ENCODE results near the gene IPO4. TPM values are rescaled to one million over a fixed set of nuclear protein-coding genes. Genes with fewer than 3 reads are reported as not detected.

The IPO4 gene
- total RNA-seq, 2 experiments from 2014 or later, result 73.4 to 73.7 TPM

DNA sequence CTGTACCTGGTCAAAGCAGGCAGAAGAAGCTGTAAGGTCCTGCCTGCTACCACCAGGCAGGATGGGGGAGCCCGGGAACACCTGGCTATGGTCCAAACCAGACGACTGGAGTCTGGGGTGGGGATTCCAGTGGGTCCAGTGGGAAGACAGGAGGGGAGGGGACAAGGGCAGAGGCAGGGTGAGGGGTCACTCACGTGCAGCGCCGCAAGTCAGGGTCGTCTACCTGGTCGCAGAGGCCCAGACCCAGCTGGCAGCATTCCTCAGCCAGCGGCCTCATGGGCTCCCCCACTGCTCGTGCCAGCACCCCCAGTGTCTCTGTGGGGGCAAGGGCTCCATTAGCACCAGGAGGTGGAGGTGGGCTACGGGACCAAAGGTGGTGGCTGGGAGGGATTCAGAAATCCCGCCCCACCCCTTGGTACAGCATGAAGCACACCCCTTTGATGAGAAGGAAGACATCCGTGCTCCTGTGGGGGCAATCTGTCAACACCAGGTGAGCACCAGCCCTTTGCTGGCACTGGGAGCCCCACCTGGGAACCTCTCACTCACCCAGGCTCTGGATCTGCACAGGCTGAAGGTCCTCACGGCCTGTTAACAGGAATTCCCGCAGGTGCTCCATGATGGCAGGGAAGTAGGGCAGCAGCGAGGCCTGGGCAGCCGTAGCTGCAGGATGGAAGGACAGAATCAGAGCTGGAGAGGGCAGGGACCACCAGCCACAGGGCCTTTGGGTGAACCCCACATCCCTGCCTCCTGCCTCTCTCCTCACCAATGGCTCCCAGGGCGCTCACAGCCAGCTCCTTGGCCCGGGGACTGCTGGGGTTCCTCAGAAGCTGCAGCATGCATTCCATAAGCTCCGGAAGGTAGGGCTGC is 4.3 kb downstream of the IPO4 start:
- peaks cover 22% of the 10 kb centered on the region for H3K4me1 Mint-ChIP-seq
- H3K4me3 Mint-ChIP-seq, result no peak overlapping the region
- no peaks in the 10 kb centered on the region for H3K27me3 Mint-ChIP-seq
- DNase-seq (no peak), ATAC-seq (no peak)
- CTCF ChIA-PET, result interaction anchor here (0.6 to 2.5 kb wide), 4 partner anchors 23 to 618 kb away, joined by 3 to 7 read pairs (median 4); partner anchors contain the start of genes CIDEB and IRF9
- intact Hi-C loops (cut with DNase I, micrococcal nuclease), result no loop called here
- no peak overlapping the region for H3K27ac Mint-ChIP-seq
- POLR2A ChIA-PET, result interaction anchor here (0.6 kb wide), 2 partner anchors 28 to 46 kb away, joined by 3 to 8 read pairs; no protein-coding TSS in a partner anchor
- peaks cover 36% of the 10 kb centered on the region for H3K36me3 Mint-ChIP-seq (ENCODE audit: low read depth)
- no peaks in the 10 kb centered on the region for H3K9me3 Mint-ChIP-seq (ENCODE audit: low read depth)

DNA sequence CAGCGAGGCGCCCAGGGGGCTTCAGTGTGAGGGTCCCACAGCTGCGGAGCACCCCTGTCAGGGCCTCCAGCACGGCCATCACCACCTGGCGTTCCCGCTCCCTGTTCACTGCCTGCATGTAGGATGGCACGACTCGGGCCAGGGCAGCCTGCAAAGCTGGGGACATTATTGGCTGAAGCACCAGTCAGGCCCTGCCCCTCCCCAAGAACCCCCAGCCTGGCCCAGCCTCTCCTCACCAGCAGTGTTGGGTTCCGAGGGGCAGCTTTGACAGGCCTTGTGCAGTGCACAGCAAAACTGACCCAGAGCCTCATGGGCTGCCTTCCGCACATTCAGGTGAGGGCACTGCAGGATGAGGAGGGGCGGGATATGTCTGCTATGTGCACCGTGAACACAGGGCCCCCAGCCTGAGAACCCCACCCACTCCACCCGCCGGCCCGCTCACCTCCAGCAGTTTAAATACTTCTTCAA is 5.6 kb downstream of the IPO4 start:
- no peak overlapping the region for H3K27ac Mint-ChIP-seq
- H3K4me1 Mint-ChIP-seq, result peaks cover 14% of the 10 kb centered on the region
- H3K27me3 Mint-ChIP-seq, result no peaks in the 10 kb centered on the region
- DNase-seq, result no peak
- H3K9me3 Mint-ChIP-seq (ENCODE audit: low read depth), result no peaks in the 10 kb centered on the region
- no peak for ATAC-seq
- intact Hi-C loops (cut with DNase I, micrococcal nuclease), result no loop called here
- H3K36me3 Mint-ChIP-seq (ENCODE audit: low read depth), result peaks cover 42% of the 10 kb centered on the region
- CTCF ChIA-PET, result interaction anchor here (0.6 to 1.4 kb wide), 3 partner anchors 94 to 126 kb away, joined by 3 to 6 read pairs (median 6); partner anchors contain the start of genes CIDEB and LTB4R2
- no peak overlapping the region for H3K4me3 Mint-ChIP-seq
- POLR2A ChIA-PET, result no interaction called here

GRCh38 chr14:24182110-24182882 is 6.3 kb downstream of the IPO4 start:
- Mint-ChIP-seq H3K27me3 (no peaks in the 10 kb centered on the region), H3K4me3 (no peak overlapping the region), H3K4me1 (peaks cover 8% of the 10 kb centered on the region), H3K9me3 (ENCODE audit: low read depth) (no peaks in the 10 kb centered on the region), H3K27ac (peak overlapping the region; percentile 42), H3K36me3 (ENCODE audit: low read depth) (peaks cover 44% of the 10 kb centered on the region)
- DNase-seq (no peak), ATAC-seq (no peak)
- POLR2A ChIA-PET, result interaction anchor here (0.6 to 1.9 kb wide), 2 partner anchors 17 to 231 kb away, joined by 3 to 6 read pairs; no protein-coding TSS in a partner anchor
- CTCF ChIA-PET, result interaction anchor here (0.6 to 1.3 kb wide), 2 partner anchors 93 to 127 kb away, joined by 6 read pairs; partner anchors contain the start of gene LTB4R2
- intact Hi-C loops (cut with DNase I, micrococcal nuclease), result no loop called here

GRCh38 chr14:24181371-24182077 is 7.1 kb downstream of the IPO4 start:
- peaks cover 3% of the 10 kb centered on the region for H3K4me1 Mint-ChIP-seq
- H3K9me3 Mint-ChIP-seq (ENCODE audit: low read depth), result no peaks in the 10 kb centered on the region
- peaks cover 45% of the 10 kb centered on the region for H3K36me3 Mint-ChIP-seq (ENCODE audit: low read depth)
- ChIA-PET CTCF (interaction anchor here (1.2 to 1.3 kb wide), 2 partner anchors 115 to 128 kb away, joined by 4 to 6 read pairs; partner anchors contain the start of gene LTB4R2), POLR2A (interaction anchor here (0.6 to 1.9 kb wide), 2 partner anchors 16 to 232 kb away, joined by 3 to 6 read pairs; no protein-coding TSS in a partner anchor)
- ATAC-seq (no peak), DNase-seq (no peak)
- H3K27me3 Mint-ChIP-seq, result no peaks in the 10 kb centered on the region
- no peak overlapping the region for H3K4me3 Mint-ChIP-seq
- no peak overlapping the region for H3K27ac Mint-ChIP-seq
- intact Hi-C loops (cut with DNase I, micrococcal nuclease), result no loop called here

DNA sequence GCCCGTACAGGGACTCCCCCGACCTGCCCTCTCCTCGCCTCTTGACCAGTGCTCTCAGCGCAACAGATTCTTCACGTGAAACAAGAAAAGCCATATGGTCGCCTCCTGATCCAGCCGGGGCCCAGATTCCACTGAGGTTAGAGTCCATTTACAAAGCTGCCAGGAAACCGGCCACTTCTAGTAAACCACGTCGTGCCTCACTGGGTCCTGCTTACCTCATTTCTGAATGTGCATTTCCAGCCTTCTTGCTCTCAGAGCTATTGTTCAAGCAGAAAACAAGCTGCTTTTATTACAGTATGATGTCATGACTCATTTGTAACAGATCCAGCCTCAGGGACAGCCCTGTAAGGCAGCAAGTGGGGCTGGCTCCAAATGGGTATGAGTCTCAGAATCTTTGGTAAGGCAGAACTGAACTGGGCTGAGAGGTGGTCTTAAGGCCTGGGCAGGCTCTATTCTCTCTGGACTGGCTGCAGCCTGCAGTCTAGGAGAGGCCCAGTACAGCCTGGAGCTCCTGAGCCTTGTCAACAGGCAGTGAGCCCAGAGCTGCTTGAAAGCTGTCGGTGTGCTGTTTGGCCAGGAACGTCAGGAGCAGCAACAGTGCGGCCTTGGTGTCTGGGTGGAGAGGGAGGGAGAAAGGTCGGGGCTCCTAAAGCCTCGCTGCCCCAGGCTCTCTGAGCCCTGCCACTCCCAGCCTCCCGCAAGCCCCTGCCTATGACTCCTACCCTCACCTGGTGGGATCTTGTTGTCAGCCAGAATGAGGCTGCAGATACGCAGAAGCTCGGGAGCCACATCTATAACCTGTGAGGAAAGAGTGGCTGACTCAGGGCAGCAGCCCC is 8.4 kb downstream of the IPO4 start:
- ATAC-seq, result peak; percentile 37
- no peaks in the 10 kb centered on the region for H3K9me3 Mint-ChIP-seq (ENCODE audit: low read depth)
- H3K27me3 Mint-ChIP-seq, result no peaks in the 10 kb centered on the region
- ChIA-PET CTCF (interaction anchor here (0.5 to 1.3 kb wide), 5 partner anchors 19 to 116 kb away, joined by 3 to 6 read pairs (median 4); partner anchors contain the start of genes IRF9 and TINF2), POLR2A (interaction anchor here (2.8 kb wide), 1 partner anchor 11 kb away, joined by 12 read pairs; no protein-coding TSS in a partner anchor)
- H3K36me3 Mint-ChIP-seq (ENCODE audit: low read depth), result peaks cover 37% of the 10 kb centered on the region
- H3K27ac Mint-ChIP-seq, result no peak overlapping the region
- intact Hi-C loops (cut with DNase I, micrococcal nuclease), result no loop called here
- H3K4me1 Mint-ChIP-seq, result no peaks in the 10 kb centered on the region
- H3K4me3 Mint-ChIP-seq, result no peak overlapping the region
- DNase-seq, result no peak

DNA sequence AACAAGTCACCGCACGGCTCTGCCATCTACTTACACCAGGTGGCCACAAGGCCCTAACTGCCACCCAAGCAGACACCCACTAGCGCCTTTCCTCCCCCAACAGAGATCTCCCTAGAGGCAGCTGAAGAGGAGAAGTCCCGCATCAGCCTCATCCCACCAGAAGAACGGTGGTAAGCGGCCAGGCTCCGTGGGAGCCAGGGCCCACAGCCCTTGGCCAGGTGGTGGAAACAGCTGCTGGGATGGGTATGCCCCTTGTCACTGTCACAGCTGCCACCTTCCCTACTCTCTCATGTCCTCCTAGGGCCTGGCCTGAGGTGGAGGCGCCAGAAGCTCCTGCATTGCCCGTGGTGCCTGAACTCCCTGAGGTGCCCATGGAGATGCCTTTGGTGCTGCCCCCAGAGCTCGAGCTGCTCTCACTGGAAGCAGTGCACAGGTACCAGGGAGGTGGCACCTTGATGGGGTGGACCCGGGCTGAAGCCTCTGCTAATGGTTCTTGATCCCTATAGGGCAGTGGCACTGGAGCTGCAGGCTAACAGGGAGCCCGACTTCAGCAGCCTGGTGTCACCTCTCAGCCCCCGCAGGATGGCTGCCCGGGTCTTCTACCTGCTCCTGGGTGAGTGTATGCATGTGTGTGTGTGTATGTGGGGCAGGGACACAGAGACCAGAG is 9.2 kb downstream of the IPO4 start:
- POLR2A ChIA-PET, result interaction anchor here (1.2 to 2.8 kb wide), 2 partner anchors 11 to 17 kb away, joined by 3 to 12 read pairs; no protein-coding TSS in a partner anchor
- H3K4me1 Mint-ChIP-seq, result no peaks in the 10 kb centered on the region

GRCh38 chr14:24178399-24179178 is 10.0 kb downstream of the IPO4 start:
- ChIA-PET CTCF (interaction anchor here (0.7 kb wide), 1 partner anchor 118 kb away, joined by 3 read pairs; no protein-coding TSS in a partner anchor), POLR2A (interaction anchor here (1.2 to 2.8 kb wide), 2 partner anchors 10 to 16 kb away, joined by 3 to 12 read pairs; no protein-coding TSS in a partner anchor)
- no peak for ATAC-seq
- H3K27me3 Mint-ChIP-seq, result no peaks in the 10 kb centered on the region
- DNase-seq, result no peak
- H3K27ac Mint-ChIP-seq, result peak overlapping the region; percentile 25
- H3K9me3 Mint-ChIP-seq (ENCODE audit: low read depth), result no peaks in the 10 kb centered on the region
- H3K4me1 Mint-ChIP-seq, result no peaks in the 10 kb centered on the region
- intact Hi-C loops (cut with DNase I, micrococcal nuclease), result no loop called here
- H3K4me3 Mint-ChIP-seq, result no peak overlapping the region
- H3K36me3 Mint-ChIP-seq (ENCODE audit: low read depth), result peaks cover 40% of the 10 kb centered on the region

More for the DNA sequence above, 9.2 kb downstream of the IPO4 start:
- intact Hi-C loops (cut with DNase I, micrococcal nuclease), result no loop called here
- ATAC-seq (no peak), DNase-seq (no peak)
- H3K27ac Mint-ChIP-seq, result peak overlapping the region; percentile 25
- H3K36me3 Mint-ChIP-seq (ENCODE audit: low read depth), result peaks cover 37% of the 10 kb centered on the region
- no peaks in the 10 kb centered on the region for H3K9me3 Mint-ChIP-seq (ENCODE audit: low read depth)
- H3K4me3 Mint-ChIP-seq, result no peak overlapping the region
- no peaks in the 10 kb centered on the region for H3K27me3 Mint-ChIP-seq
- CTCF ChIA-PET, result interaction anchor here (0.7 to 1.3 kb wide), 3 partner anchors 19 to 117 kb away, joined by 3 to 6 read pairs (median 3); partner anchors contain the start of genes IRF9 and TINF2

DNA sequence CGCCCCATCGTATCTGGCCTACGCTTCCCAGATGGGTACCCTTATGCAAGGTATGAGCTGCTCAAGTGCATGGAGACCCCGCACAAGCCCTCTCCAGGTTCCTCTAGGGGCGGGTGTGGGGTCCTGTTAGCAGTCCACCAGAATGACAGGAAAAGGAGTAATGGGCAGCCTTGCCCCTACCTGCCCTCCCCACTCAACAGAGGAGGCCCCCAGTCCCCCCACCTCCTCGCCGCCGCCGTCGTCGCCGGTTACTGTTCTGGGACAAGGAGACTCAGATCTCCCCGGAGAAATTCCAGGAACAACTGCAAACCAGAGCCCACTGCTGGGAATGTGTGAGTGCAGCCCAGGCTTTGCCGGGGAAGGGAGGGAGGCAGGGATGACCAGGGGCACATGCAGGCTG is 10.7 kb downstream of the IPO4 start:
- CTCF ChIA-PET, result no interaction called here
- H3K36me3 Mint-ChIP-seq (ENCODE audit: low read depth), result peaks cover 40% of the 10 kb centered on the region
- POLR2A ChIA-PET, result interaction anchor here (1.2 to 2.8 kb wide), 2 partner anchors 9 to 15 kb away, joined by 3 to 12 read pairs; no protein-coding TSS in a partner anchor

More for the DNA sequence above, 10.7 kb downstream of the IPO4 start:
- no peak overlapping the region for H3K4me3 Mint-ChIP-seq
- no peak overlapping the region for H3K27ac Mint-ChIP-seq
- no peaks in the 10 kb centered on the region for H3K4me1 Mint-ChIP-seq
- DNase-seq (no peak), ATAC-seq (no peak)
- intact Hi-C loops (cut with DNase I, micrococcal nuclease), result no loop called here
- H3K27me3 Mint-ChIP-seq, result no peaks in the 10 kb centered on the region
- no peaks in the 10 kb centered on the region for H3K9me3 Mint-ChIP-seq (ENCODE audit: low read depth)
